ENCODE data around the gene KPNA3.
"Not testable (repeated sequence)": the region's sequence is repeated elsewhere in the genome, so short reads cannot be mapped to it uniquely, and the experiment has no call there.

Gene KPNA3

GRCh38 chr13:49806126-49806536 lies 13.6 kb upstream of the KPNA3 start:
- DNase-seq (ENCODE audit: low spot score) = no peak

- DNase-seq (ENCODE audit: low spot score) = not testable (repeated sequence)
These were observed 10.6 kb upstream of the KPNA3 start for GRCh38 chr13:49803047-49803446.

GRCh38 chr13:49802426-49802825 lies 9.9 kb upstream of the KPNA3 start:
- DNase-seq (ENCODE audit: low spot score) = no peak

GRCh38 chr13:49791711-49792549 lies 552 bp downstream of the KPNA3 start:
- DNase-seq (ENCODE audit: low spot score) = peak; percentile 47

- DNase-seq (ENCODE audit: low spot score) = no peak
These were observed 1.2 kb downstream of the KPNA3 start for GRCh38 chr13:49791315-49791710.

GRCh38 chr13:49789968-49790367 lies 2.5 kb downstream of the KPNA3 start:
- DNase-seq (ENCODE audit: low spot score) = no peak

- no peak for DNase-seq (ENCODE audit: low spot score)
These were observed 6.0 kb downstream of the KPNA3 start for GRCh38 chr13:49786401-49787008.

GRCh38 chr13:49784886-49785570 lies 7.5 kb downstream of the KPNA3 start:
- DNase-seq (ENCODE audit: low spot score) = no peak

GRCh38 chr13:49783865-49784264 lies 8.6 kb downstream of the KPNA3 start:
- DNase-seq (ENCODE audit: low spot score) = no peak

- DNase-seq (ENCODE audit: low spot score) = no peak
These were observed 9.7 kb downstream of the KPNA3 start for GRCh38 chr13:49782784-49783183.

- DNase-seq (ENCODE audit: low spot score) = no peak
These were observed 10.7 kb downstream of the KPNA3 start for GRCh38 chr13:49781806-49782205.

GRCh38 chr13:49779721-49780120 lies 12.8 kb downstream of the KPNA3 start:
- no peak for DNase-seq (ENCODE audit: low spot score)

- no peak for DNase-seq (ENCODE audit: low spot score)
These were observed 14.5 kb downstream of the KPNA3 start for GRCh38 chr13:49777746-49778614.

GRCh38 chr13:49776871-49777270 lies 15.6 kb downstream of the KPNA3 start:
- DNase-seq (ENCODE audit: low spot score) = no peak

- DNase-seq (ENCODE audit: low spot score) = no peak
These were observed 18.0 kb downstream of the KPNA3 start for GRCh38 chr13:49774376-49775005.

GRCh38 chr13:49772828-49773227 lies 19.7 kb downstream of the KPNA3 start:
- DNase-seq (ENCODE audit: low spot score) = no peak

GRCh38 chr13:49761811-49762210 lies 30.7 kb downstream of the KPNA3 start:
- DNase-seq (ENCODE audit: low spot score) = not testable (repeated sequence)

GRCh38 chr13:49760558-49760957 lies 31.9 kb downstream of the KPNA3 start:
- DNase-seq (ENCODE audit: low spot score) = no peak

- DNase-seq (ENCODE audit: low spot score) = no peak
These were observed 33.0 kb downstream of the KPNA3 start for GRCh38 chr13:49759503-49759902.

- no peak for DNase-seq (ENCODE audit: low spot score)
These were observed 36.2 kb downstream of the KPNA3 start for GRCh38 chr13:49756263-49756662.

GRCh38 chr13:49754146-49754545 lies 38.3 kb downstream of the KPNA3 start:
- DNase-seq (ENCODE audit: low spot score) = no peak

- no peak for DNase-seq (ENCODE audit: low spot score)
These were observed 42.6 kb downstream of the KPNA3 start for GRCh38 chr13:49749848-49750247.
